D721Med (cell line): ENCODE measurements around the gene CRYBB2.

Source experiments
- DNase-seq: peaks from one replicate; pipeline ENCODE4 v3.0.0; 2011; ENCODE audit warnings: low spot score; ENCODE audit not compliant: insufficient read length
- FAIRE-seq: peaks from 2 replicates; lab custom pipeline; 2011; peaks lifted over from hg19 to GRCh38; lab: Jason Lieb, UNC
- TF ChIP-seq, protein P1 (sequence below): IDR thresholded peaks from 2 replicates; pipeline ENCODE4 v1.5.1; 2012; ENCODE audit warnings: mild to moderate bottlenecking, control low read depth; ENCODE audit not compliant: insufficient read depth; ENCODE audit errors: missing control alignments

Gene CRYBB2

DNA sequence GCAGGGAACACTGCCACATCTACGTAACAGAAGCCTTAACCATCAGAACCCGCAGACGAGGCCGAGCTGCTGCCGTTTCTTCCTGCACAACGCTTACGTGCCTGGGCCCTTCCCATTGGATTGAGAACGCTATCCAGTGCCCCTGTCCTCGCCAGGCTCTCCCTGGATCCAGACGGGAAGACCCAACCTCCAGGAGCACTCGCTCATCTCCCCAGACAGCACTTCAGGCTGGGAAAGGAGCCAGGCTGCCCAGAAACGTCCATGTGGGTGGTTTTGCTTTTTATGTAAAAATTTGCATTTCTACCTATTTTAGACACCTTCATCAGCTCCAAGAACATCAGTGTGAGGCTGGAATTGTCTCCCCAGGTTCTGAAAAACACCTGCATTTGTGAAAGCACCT lies 27.0 kb upstream of the CRYBB2 start:
- FAIRE-seq (no peak), DNase-seq (no peak)
- TF ChIP-seq, protein P1, sequence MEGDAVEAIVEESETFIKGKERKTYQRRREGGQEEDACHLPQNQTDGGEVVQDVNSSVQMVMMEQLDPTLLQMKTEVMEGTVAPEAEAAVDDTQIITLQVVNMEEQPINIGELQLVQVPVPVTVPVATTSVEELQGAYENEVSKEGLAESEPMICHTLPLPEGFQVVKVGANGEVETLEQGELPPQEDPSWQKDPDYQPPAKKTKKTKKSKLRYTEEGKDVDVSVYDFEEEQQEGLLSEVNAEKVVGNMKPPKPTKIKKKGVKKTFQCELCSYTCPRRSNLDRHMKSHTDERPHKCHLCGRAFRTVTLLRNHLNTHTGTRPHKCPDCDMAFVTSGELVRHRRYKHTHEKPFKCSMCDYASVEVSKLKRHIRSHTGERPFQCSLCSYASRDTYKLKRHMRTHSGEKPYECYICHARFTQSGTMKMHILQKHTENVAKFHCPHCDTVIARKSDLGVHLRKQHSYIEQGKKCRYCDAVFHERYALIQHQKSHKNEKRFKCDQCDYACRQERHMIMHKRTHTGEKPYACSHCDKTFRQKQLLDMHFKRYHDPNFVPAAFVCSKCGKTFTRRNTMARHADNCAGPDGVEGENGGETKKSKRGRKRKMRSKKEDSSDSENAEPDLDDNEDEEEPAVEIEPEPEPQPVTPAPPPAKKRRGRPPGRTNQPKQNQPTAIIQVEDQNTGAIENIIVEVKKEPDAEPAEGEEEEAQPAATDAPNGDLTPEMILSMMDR = no peak

DNA sequence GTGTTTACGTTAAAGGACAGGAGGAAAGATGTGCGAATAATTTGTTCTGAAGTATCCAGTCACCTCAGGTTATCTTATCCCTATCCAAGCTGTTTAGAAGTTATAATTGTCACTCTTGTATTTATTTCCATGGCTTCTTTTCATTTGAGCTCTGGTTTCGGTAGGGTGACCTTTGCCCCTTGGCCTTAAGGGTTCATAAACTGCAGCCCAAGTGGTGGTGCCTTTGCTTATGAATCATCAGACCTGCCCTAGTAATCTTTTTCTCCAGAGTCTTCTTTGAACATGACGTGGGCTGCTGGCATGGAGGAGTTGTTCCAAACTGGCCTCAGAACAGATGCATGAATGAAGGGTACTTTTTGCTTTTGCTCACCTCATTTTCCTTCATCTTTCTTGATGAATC lies 26.3 kb upstream of the CRYBB2 start:
- TF ChIP-seq, protein P1 = no peak
- DNase-seq (no peak), FAIRE-seq (no peak)

DNA sequence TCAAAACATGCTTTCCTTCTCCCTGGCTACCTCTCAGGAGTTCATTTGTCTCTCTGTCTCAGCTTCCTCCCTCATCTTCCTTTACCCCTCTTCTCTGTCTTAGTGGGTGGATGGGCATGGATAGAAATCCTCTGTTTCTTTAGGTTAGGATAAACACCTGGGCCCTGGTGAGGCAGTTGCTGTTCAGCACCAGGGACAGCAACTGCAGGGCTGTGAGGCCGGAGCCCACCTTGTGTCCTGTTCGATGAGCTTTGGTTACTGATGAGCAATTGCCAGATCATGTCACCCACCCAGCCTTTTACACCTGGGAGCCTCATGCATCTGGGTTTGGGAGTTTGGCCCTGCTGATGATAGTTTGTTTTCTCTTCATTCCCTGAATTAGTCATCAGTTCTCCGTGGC lies 25.9 kb upstream of the CRYBB2 start:
- DNase-seq (no peak), FAIRE-seq (no peak)
- TF ChIP-seq, protein P1 = no peak

DNA sequence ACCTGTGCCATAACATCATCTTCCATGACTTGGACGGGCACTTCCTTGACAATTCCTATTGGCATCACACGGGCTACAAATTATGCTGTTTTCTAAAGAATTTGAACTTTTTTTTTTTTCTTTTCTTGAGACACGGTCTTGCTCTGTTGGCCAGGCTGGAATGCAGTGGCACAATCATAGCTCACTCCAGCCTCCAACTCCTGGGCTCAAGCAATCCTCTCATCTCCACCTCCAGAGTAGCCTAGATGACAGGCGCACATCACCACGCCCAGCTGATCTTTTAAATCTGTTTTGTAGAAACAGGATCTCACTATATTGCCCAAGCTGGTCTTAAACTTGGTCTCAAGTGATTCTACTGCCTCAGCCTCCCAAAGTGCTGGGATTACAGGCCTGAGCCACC lies 23.1 kb upstream of the CRYBB2 start:
- no peak for DNase-seq
- FAIRE-seq = no peak
- TF ChIP-seq, protein P1 = no peak

DNA sequence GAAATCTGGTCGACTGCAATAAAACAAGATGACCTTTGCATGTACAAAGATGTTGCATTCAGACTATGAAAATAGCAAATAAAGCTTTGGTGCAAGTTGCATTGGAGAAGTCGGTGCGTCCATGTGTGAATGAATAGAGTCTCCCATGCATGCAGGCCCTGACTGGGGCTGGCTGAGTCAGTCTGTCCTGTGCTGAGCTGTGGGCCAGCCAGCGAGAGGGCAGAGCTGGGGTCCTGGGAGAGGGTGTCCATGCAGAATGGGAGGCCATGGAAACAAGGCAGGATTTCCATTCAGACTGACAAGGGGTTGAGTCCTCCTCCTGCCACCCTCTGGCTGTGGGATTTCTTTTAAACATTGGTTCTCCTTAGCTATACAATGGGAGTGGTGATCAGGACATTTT lies 22.1 kb upstream of the CRYBB2 start:
- DNase-seq (no peak), FAIRE-seq (no peak)
- TF ChIP-seq, protein P1 = no peak

DNA sequence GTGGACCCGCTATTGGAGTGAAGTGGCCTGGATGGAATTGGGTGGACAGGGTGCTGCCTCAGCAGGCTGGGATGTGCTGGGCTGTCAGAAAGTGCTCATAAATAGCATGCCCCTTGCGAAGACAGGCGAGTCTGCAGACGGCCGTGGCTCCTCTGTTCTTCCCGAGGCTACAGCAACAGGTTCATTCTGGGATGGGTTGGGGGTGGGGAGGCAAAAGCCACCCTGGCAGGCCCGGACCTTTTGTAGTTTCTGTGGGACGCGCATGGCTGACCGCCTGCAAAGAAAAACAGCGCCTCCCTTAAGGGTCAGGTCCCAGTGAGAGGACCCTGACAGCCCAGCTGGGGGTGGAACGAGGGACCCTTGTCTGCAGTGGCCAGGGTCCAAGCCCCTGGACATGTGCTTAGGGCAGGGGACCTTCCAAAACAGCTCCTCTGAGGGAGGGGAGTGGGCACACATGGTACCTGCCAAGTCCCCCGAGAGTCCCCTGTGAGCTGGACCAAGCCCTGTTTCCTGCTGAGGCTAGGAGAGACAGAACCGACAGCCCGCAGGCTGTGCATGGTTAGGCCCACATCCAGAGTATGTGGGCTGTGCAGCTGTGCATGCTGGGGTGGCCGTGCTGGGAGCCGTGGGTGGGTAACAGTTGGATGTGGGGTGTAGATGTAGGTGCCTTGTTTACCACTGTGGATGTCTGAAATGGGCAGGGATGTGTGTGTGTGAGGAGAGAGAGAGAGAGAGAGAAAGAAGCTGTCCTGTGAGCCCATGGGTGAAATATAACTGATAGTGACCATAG lies 19.5 kb upstream of the CRYBB2 start, which contains the start of gene CRYBB3:
TSS of gene CRYBB3 (plus strand) at position 128 of the 790 bp plus-strand sequence. CDS start 1,539 bp downstream, outside the sequence.
- TF ChIP-seq, protein P1 = no peak
- no peak for FAIRE-seq
- no peak for DNase-seq

DNA sequence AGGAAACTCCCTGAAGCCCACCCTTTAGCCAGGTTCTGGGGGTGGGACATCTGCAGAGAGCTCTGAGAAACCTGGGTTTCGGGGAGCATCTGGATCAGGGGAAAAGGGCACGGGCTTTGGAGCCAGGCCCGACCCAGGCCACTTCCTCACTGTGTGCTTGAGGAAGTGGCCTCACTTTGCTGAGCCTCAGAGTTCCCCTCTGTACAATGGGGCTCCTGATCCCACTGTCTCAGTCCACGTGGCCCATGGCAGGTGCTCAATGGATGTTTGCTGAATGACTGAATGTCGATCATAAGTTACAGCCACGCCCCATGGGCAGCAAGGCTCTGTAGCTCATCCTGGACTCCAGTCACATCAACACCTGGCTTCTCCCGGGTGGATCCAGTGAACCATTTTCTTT lies 18.5 kb upstream of the CRYBB2 start:
- no peak for FAIRE-seq

More for the DNA sequence above, 18.5 kb upstream of the CRYBB2 start:
- DNase-seq = no peak
- TF ChIP-seq, protein P1 = no peak
